ENCODE results near the gene SIDT1.

SIDT1 gene

GRCh38 chr3:113637756-113638155 is 105.4 kb downstream of the SIDT1 start:
- DNase-seq, result no peak

- DNase-seq, result no peak
These were observed 106.6 kb downstream of the SIDT1 start for GRCh38 chr3:113638910-113639309.

GRCh38 chr3:113643583-113643982 is 111.2 kb downstream of the SIDT1 start:
- no peak for DNase-seq

GRCh38 chr3:113648524-113648923 is 116.2 kb downstream of the SIDT1 start:
- DNase-seq, result no peak

GRCh38 chr3:113649174-113649845 is 117.0 kb downstream of the SIDT1 start:
- no peak for DNase-seq

- no peak for DNase-seq
These were observed 122.0 kb downstream of the SIDT1 start for GRCh38 chr3:113654310-113654709.

- no peak for DNase-seq
These were observed 122.5 kb downstream of the SIDT1 start for GRCh38 chr3:113654851-113655250.

GRCh38 chr3:113658107-113658506 is 125.8 kb downstream of the SIDT1 start:
- DNase-seq, result no peak

- DNase-seq, result no peak
These were observed 126.8 kb downstream of the SIDT1 start for GRCh38 chr3:113659101-113659541.

- no peak for DNase-seq
These were observed 127.6 kb downstream of the SIDT1 start for GRCh38 chr3:113659996-113660395.

- no peak for DNase-seq
These were observed 128.1 kb downstream of the SIDT1 start for GRCh38 chr3:113660458-113660857.

- no peak for DNase-seq
These were observed 128.5 kb downstream of the SIDT1 start for GRCh38 chr3:113660896-113661295.

- no peak for DNase-seq
These were observed 130.5 kb downstream of the SIDT1 start for GRCh38 chr3:113662824-113663223.

- DNase-seq, result no peak
These were observed 131.0 kb downstream of the SIDT1 start for GRCh38 chr3:113663324-113663750.

GRCh38 chr3:113663761-113664160 is 131.4 kb downstream of the SIDT1 start:
- no peak for DNase-seq

- no peak for DNase-seq
These were observed 132.3 kb downstream of the SIDT1 start for GRCh38 chr3:113664523-113665094.

- DNase-seq, result no peak
These were observed 135.7 kb downstream of the SIDT1 start for GRCh38 chr3:113668015-113668414.

GRCh38 chr3:113673593-113673992 is 141.2 kb downstream of the SIDT1 start:
- DNase-seq, result no peak

- no peak for DNase-seq
These were observed 143.9 kb downstream of the SIDT1 start for GRCh38 chr3:113676261-113676660.

- DNase-seq, result no peak
These were observed 145.4 kb downstream of the SIDT1 start for GRCh38 chr3:113677737-113678136.

- DNase-seq, result no peak
These were observed 146.4 kb downstream of the SIDT1 start for GRCh38 chr3:113678773-113679172.
